ENCODE data around the gene FOXN3.

FOXN3 gene

DNA sequence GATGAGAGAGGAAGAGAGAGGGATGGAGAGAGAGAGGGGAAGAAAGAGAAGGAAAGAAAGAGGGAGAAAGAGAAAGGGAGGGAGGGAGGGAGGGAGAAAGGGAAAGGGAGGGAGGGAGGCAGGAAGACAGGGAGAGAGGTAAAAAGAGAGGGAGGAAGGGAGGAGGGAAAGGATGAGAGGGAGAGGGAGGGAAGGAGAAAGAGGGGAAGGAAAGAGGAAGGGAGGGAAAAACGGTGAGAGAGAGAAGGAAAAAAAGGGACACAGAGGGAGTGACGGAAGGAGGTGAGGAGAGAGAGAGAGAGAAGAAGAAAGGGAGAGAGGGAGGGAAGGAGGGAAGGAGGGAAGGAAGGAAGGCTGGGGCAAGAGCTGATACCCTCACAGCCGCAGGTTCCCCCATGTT is 56.8 kb downstream of the FOXN3 start:
- H3K4me3 ChIP-seq (ENCODE audit: low read depth, low read length) = no peak overlapping the region
- DNase-seq (ENCODE audit: low read depth) = no peak
- no peak for TF ChIP-seq MYC (IDR thresholded peaks at IDR 0.05; ENCODE audit: low read depth, low read length)
- TF ChIP-seq, protein P1, sequence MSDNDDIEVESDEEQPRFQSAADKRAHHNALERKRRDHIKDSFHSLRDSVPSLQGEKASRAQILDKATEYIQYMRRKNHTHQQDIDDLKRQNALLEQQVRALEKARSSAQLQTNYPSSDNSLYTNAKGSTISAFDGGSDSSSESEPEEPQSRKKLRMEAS (IDR thresholded peaks at IDR 0.05; ENCODE audit: low read depth, low read length) = no peak
- TF ChIP-seq POLR2A (IDR thresholded peaks at IDR 0.05; ENCODE audit: extremely low read depth, insufficient read length) = no peak
- TF ChIP-seq, protein P2, sequence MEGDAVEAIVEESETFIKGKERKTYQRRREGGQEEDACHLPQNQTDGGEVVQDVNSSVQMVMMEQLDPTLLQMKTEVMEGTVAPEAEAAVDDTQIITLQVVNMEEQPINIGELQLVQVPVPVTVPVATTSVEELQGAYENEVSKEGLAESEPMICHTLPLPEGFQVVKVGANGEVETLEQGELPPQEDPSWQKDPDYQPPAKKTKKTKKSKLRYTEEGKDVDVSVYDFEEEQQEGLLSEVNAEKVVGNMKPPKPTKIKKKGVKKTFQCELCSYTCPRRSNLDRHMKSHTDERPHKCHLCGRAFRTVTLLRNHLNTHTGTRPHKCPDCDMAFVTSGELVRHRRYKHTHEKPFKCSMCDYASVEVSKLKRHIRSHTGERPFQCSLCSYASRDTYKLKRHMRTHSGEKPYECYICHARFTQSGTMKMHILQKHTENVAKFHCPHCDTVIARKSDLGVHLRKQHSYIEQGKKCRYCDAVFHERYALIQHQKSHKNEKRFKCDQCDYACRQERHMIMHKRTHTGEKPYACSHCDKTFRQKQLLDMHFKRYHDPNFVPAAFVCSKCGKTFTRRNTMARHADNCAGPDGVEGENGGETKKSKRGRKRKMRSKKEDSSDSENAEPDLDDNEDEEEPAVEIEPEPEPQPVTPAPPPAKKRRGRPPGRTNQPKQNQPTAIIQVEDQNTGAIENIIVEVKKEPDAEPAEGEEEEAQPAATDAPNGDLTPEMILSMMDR (IDR thresholded peaks at IDR 0.05; ENCODE audit: low read depth, low read length) = no peak

DNA sequence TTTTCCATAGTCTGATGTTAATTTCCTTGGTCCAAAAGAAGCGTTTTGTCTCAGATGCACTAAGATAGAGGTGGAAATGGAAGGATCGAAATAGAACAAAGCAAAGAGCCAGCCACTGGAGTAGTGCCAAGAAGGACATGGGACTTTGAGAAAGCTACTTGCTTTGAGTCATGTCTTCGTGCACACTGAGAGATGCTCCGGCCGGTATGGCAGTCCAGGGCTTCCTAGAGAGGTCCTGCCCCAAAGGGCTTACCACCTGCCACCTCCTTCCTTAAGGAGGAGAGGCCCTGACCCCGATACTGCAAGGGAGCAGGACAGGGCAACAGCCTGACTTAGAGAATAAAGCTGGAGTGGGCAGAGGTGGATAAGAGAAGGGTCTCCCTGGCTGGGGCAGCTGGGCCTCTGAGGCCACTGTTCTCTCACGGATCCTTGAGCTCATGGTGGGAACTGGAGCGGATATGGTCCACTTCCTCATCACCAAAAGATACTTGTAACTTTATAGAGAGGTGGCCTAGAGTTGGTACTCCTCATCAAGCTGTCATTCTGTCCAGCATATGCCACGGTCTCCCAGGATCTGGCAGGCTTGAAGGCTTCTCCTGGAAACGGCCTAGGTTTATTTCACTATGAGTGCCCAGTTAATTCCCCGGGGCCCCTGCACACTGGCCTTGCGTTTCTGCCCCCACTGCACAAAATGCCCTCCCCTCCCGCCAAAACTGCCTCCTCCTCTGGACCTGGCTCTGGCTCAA is 57.4 kb downstream of the FOXN3 start:
- no peak overlapping the region for H3K4me3 ChIP-seq (ENCODE audit: low read depth, low read length)
- TF ChIP-seq MYC (IDR thresholded peaks at IDR 0.05; ENCODE audit: low read depth, low read length) (no peak), POLR2A (IDR thresholded peaks at IDR 0.05; ENCODE audit: extremely low read depth, insufficient read length) (no peak)
- TF ChIP-seq, protein P1 (IDR thresholded peaks at IDR 0.05; ENCODE audit: low read depth, low read length) = no peak
- TF ChIP-seq, protein P2 (IDR thresholded peaks at IDR 0.05; ENCODE audit: low read depth, low read length) = no peak
- DNase-seq (ENCODE audit: low read depth) = no peak

DNA sequence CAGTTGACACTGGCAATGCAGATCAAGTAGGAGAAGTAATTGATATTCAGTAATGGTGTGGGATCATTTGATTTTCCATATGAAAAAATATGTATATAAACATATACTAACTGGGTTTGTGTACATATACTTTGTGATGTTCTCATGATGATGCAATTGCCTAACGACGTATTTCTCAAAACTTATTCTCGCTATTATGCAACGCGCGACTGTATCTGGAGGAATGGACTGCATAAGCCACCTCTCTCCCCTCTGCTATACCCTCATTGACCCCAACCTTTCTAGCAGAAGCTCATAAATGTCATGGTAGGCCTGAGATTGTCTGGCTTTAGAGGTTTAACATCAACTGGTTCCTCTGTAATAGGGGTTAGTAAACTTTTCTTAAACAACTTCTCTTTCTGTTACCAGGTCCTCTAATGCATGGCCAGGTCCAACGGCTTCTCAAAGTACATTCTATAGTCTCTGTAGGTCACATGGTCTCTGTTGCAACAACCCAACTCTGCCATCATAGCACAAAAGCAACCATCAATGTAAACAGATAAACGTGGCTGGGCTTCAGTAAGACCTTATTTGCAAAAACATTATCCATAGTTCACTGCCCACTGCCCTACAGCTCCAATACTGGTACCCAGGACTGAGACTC is 59.3 kb downstream of the FOXN3 start:
- TF ChIP-seq MYC (IDR thresholded peaks at IDR 0.05; ENCODE audit: low read depth, low read length) = peak; percentile 73
- no peak for TF ChIP-seq POLR2A (IDR thresholded peaks at IDR 0.05; ENCODE audit: extremely low read depth, insufficient read length)
- TF ChIP-seq, protein P2 (IDR thresholded peaks at IDR 0.05; ENCODE audit: low read depth, low read length) = no peak
- TF ChIP-seq, protein P1 (IDR thresholded peaks at IDR 0.05; ENCODE audit: low read depth, low read length) = peak; percentile 90
- no peak overlapping the region for H3K4me3 ChIP-seq (ENCODE audit: low read depth, low read length)
- DNase-seq (ENCODE audit: low read depth) = peak; percentile 91

DNA sequence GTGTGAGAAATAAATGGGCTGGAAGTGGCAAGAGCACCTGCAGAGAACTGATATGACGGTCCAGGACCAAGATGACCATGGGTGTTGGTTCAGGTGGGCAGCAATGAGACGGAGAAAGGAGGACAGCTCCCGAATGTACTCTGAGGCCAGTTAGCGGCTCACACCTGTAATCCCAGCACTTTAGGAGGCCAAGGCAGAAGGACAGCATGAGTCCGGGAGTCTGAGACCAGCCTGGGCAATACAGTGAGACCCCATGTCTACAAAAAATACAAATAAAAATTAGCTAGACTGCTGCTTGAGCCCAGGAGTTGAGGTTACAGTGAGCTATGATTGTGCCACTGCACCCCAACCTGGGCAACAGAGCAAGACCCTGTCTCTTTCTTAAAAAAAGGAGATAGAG is 60.1 kb downstream of the FOXN3 start:
- no peak overlapping the region for H3K4me3 ChIP-seq (ENCODE audit: low read depth, low read length)
- TF ChIP-seq, protein P1 (IDR thresholded peaks at IDR 0.05; ENCODE audit: low read depth, low read length) = no peak
- TF ChIP-seq POLR2A (IDR thresholded peaks at IDR 0.05; ENCODE audit: extremely low read depth, insufficient read length) = no peak
- no peak for TF ChIP-seq MYC (IDR thresholded peaks at IDR 0.05; ENCODE audit: low read depth, low read length)

DNA sequence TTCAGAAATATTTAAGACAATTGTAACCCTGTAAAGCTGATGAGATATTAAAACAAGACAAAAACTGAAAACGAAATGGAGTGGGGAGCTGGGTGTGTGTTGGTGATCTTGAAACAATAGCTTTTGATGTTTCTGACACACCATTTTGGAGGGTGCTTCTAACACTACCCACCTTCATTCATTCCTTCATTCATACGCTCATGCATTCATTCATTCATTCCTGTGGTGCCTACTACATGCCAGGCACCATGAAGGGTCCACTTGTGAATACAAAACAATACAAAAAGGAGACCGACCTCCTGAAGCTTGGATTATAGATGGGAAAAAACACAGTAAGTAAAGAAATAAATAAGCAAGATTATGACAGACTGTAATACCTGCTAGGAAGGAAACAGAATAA is 60.5 kb downstream of the FOXN3 start:
- no peak overlapping the region for H3K4me3 ChIP-seq (ENCODE audit: low read depth, low read length)
- DNase-seq (ENCODE audit: low read depth) = no peak
- TF ChIP-seq POLR2A (IDR thresholded peaks at IDR 0.05; ENCODE audit: extremely low read depth, insufficient read length) (no peak), MYC (IDR thresholded peaks at IDR 0.05; ENCODE audit: low read depth, low read length) (no peak)
- TF ChIP-seq, protein P1 (IDR thresholded peaks at IDR 0.05; ENCODE audit: low read depth, low read length) = no peak
- TF ChIP-seq, protein P2 (IDR thresholded peaks at IDR 0.05; ENCODE audit: low read depth, low read length) = no peak

More for the DNA sequence above, 60.1 kb downstream of the FOXN3 start:
- no peak for DNase-seq (ENCODE audit: low read depth)

DNA sequence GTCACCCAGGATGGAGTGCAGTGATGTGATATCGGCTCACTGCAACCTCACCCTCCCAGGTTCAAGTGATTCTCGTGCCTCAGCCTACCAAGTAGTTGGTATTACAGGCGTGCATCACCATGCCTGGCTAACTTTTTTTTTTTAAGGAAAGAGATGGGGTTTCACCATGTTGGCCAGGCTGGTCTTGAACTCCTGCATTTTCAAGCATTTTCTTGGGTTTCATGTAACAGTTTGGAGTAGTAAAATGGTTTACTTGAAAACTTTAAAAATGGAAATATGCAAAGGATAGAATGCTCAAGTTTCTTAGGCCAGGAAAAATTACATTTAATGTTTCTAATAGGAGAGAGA is 63.3 kb downstream of the FOXN3 start:
- DNase-seq (ENCODE audit: low read depth) = no peak
- TF ChIP-seq POLR2A (IDR thresholded peaks at IDR 0.05; ENCODE audit: extremely low read depth, insufficient read length) (no peak), MYC (IDR thresholded peaks at IDR 0.05; ENCODE audit: low read depth, low read length) (no peak)
- TF ChIP-seq, protein P2 (IDR thresholded peaks at IDR 0.05; ENCODE audit: low read depth, low read length) = no peak
- TF ChIP-seq, protein P1 (IDR thresholded peaks at IDR 0.05; ENCODE audit: low read depth, low read length) = no peak
- H3K4me3 ChIP-seq (ENCODE audit: low read depth, low read length) = no peak overlapping the region
